Measurements from ENCODE around the gene AVPI1.
"Not testable (repeated sequence)": the region's sequence is repeated elsewhere in the genome, so short reads cannot be mapped to it uniquely, and the experiment has no call there.

Gene AVPI1

DNA sequence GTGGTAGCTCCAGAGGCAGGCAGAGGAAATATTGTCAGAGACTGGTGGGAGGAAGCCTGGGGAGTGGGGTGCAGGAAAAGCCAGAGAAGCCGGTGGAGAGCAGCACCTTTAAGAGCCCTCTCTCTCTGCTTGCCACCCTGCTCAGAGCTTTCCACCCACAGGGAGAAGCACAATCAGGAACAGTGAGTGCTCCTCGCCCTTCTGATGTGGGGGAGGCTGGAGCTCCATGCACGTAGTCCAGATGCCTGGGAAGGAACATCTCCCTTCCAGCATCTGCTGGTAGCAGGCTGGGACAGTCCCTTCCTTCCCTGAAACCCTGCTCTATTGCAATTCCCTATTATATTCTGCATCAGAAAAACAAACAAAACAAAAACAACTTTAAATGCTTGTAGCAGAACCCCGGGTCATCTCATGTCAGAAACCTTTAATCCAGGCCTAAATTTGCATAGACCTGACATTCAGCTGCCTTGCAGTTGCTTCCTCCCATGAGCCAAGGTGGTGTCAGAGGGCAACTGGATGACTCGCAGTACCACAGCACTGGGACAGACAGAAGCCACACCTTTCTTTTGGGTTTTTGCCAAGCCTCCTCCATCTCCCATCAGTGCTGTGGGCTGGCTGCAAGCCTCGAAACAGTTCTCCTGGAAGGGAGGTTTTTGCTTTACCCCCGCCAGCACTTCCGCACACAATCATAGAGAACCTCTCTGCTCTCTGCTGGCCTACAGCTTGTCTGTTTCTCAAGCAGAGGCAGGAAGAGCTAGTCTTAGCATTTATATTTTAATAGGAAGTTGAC lies 13.1 kb downstream of the AVPI1 start:
- Histone ChIP-seq H3K4me1 (ENCODE audit: control insufficient read depth, insufficient read depth, low read length) (peaks cover 29% of the 10 kb centered on the region), H3K4me3 (ENCODE audit: low read length) (no peak overlapping the region), H3K36me3 (ENCODE audit: control insufficient read depth, insufficient read depth, low read length, severe bottlenecking) (peaks cover 80% of the 10 kb centered on the region), H3K27me3 (replicated peaks; ENCODE audit: control insufficient read depth, insufficient read depth, low read length) (no peaks in the 10 kb centered on the region), H3K9ac (ENCODE audit: low read length) (no peak overlapping the region), H3K9me3 (ENCODE audit: control insufficient read depth, low read length) (no peaks in the 10 kb centered on the region)
- peak; percentile 54 for DNase-seq (ENCODE audit: low read depth)

DNA sequence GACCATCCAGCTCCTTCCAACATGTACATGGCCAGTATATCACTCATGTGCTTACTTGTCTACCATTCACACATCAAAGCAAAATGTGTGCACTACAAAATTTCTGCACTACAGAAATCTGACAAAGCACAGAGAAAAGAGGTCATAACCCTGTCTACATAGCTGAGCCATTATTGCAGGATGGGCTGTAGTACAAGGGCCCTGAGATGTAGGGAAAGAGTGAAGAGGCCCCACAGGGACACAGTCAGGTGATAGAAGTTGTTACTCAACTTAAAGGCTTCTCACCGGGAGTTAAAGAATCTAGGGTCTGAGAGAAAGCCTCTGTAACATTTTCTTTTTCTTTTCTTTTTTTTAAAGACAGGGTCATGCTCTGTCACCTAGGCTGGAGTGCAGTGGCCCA lies 17.5 kb downstream of the AVPI1 start:
- H3K27me3 ChIP-seq (replicated peaks; ENCODE audit: control insufficient read depth, insufficient read depth, low read length), result no peaks in the 10 kb centered on the region
- peaks cover 80% of the 10 kb centered on the region for H3K36me3 ChIP-seq (ENCODE audit: control insufficient read depth, insufficient read depth, low read length, severe bottlenecking)
- H3K4me1 ChIP-seq (ENCODE audit: control insufficient read depth, insufficient read depth, low read length), result peaks cover 20% of the 10 kb centered on the region
- no peak for DNase-seq (ENCODE audit: low read depth)
- H3K9ac ChIP-seq (ENCODE audit: low read length), result no peak overlapping the region
- peak overlapping the region; percentile 1 for H3K4me3 ChIP-seq (ENCODE audit: low read length)
- H3K9me3 ChIP-seq (ENCODE audit: control insufficient read depth, low read length), result no peaks in the 10 kb centered on the region

DNA sequence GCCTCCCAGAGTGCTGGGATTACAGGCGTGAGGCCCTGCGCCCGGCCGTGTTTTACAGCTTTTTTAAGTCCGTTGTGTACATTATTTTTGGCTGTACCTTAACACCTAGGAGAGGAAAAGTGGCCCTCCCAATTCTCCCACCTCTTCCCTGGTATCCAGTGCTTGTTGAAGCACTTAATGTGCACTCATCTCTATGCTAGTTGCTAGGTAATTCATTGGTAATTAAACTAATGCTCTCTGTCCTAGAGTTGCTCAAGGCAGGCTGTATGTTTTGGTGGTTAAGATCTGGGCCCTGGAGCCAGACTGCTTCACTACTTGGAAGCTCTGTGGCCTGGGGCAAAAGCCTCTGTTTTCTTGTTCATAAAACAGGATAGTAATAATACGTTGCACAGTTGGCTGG lies 19.6 kb downstream of the AVPI1 start:
- no peak overlapping the region for H3K4me3 ChIP-seq (ENCODE audit: low read length)
- H3K4me1 ChIP-seq (ENCODE audit: control insufficient read depth, insufficient read depth, low read length), result peaks cover 11% of the 10 kb centered on the region
- H3K36me3 ChIP-seq (ENCODE audit: control insufficient read depth, insufficient read depth, low read length, severe bottlenecking), result peaks cover 82% of the 10 kb centered on the region
- no peaks in the 10 kb centered on the region for H3K9me3 ChIP-seq (ENCODE audit: control insufficient read depth, low read length)
- no peaks in the 10 kb centered on the region for H3K27me3 ChIP-seq (replicated peaks; ENCODE audit: control insufficient read depth, insufficient read depth, low read length)
- H3K9ac ChIP-seq (ENCODE audit: low read length), result no peak overlapping the region
- no peak for DNase-seq (ENCODE audit: low read depth)

DNA sequence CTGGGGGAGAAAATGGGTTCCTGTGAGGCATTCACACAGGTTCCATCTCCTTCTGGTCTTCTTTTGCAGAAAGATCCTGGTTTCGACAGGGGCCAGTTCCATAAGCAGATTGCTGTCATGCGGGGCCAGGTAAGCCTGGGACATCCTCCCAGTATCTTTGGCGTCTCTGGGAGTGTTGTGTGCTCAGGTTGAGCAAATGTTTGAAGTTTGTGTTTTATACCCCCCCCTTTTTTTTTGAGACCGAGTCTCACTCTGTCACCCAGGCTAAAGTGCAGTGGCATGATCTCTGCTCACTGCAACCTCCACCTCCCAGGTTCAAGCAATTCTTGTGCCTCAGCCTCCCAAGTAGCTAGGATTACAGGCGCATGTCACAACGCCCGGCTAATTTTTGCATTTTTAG lies 20.0 kb downstream of the AVPI1 start:
- Histone ChIP-seq H3K4me1 (ENCODE audit: control insufficient read depth, insufficient read depth, low read length) (peaks cover 11% of the 10 kb centered on the region), H3K36me3 (ENCODE audit: control insufficient read depth, insufficient read depth, low read length, severe bottlenecking) (peaks cover 84% of the 10 kb centered on the region)
- DNase-seq (ENCODE audit: low read depth), result no peak

DNA sequence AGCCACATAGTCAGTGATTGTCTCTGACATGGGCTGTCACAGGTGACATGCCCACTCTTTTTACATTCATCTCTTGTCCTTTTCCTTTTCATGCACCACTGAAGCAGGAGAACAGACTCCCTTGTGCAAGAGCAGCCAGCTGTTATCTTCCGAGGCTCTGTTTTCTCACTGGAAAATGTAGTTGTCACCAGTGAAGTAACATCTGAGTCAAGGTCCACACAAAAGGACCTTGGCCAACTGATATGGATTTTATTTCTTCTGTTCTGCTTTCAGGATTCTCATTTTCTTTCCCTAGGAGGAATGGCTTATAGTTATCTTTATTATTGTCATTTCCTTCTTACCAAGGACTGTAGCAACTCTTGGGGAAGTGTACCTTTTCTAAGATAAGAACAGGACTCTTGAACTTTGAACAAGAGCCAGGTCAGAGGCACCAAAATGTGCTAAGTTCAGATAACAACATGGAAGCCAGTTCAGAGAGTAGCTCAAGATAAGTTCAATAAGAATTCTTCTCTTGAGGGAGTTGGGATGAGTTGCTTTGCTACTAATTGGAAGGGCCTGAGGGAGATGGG lies 22.7 kb downstream of the AVPI1 start:
- no peak for DNase-seq (ENCODE audit: low read depth)
- Histone ChIP-seq H3K4me3 (ENCODE audit: low read length) (no peak overlapping the region), H3K9ac (ENCODE audit: low read length) (no peak overlapping the region), H3K27me3 (replicated peaks; ENCODE audit: control insufficient read depth, insufficient read depth, low read length) (no peaks in the 10 kb centered on the region), H3K36me3 (ENCODE audit: control insufficient read depth, insufficient read depth, low read length, severe bottlenecking) (peaks cover 69% of the 10 kb centered on the region), H3K9me3 (ENCODE audit: control insufficient read depth, low read length) (no peaks in the 10 kb centered on the region), H3K4me1 (ENCODE audit: control insufficient read depth, insufficient read depth, low read length) (peaks cover 9% of the 10 kb centered on the region)

More for the DNA sequence above, 20.0 kb downstream of the AVPI1 start:
- Histone ChIP-seq H3K27me3 (replicated peaks; ENCODE audit: control insufficient read depth, insufficient read depth, low read length) (no peaks in the 10 kb centered on the region), H3K4me3 (ENCODE audit: low read length) (no peak overlapping the region), H3K9ac (ENCODE audit: low read length) (no peak overlapping the region), H3K9me3 (ENCODE audit: control insufficient read depth, low read length) (no peaks in the 10 kb centered on the region)

DNA sequence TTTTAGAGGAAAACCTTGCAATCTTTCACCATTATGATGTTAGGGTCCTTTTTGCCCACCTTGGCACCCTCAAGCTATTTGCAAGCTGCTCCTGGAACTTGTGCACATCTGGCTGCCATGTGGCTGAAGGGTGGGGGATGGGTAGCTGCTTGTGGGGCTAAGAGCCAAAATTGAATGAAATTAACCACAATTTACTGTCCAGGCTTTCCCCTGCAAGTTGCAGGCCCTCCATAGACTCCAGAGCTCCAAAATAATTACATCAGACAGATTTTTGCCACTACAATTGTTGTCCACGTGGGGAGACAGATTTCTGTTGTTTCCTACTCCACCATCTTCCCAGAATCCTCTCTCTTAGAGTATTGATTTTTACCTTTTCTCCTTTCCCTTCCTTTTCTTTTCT lies 27.5 kb downstream of the AVPI1 start:
- Histone ChIP-seq H3K4me1 (ENCODE audit: control insufficient read depth, insufficient read depth, low read length) (peaks cover 7% of the 10 kb centered on the region), H3K4me3 (ENCODE audit: low read length) (no peak overlapping the region), H3K36me3 (ENCODE audit: control insufficient read depth, insufficient read depth, low read length, severe bottlenecking) (peaks cover 73% of the 10 kb centered on the region), H3K9me3 (ENCODE audit: control insufficient read depth, low read length) (no peaks in the 10 kb centered on the region), H3K27me3 (replicated peaks; ENCODE audit: control insufficient read depth, insufficient read depth, low read length) (no peaks in the 10 kb centered on the region), H3K9ac (ENCODE audit: low read length) (no peak overlapping the region)
- peak; percentile 59 for DNase-seq (ENCODE audit: low read depth)

DNA sequence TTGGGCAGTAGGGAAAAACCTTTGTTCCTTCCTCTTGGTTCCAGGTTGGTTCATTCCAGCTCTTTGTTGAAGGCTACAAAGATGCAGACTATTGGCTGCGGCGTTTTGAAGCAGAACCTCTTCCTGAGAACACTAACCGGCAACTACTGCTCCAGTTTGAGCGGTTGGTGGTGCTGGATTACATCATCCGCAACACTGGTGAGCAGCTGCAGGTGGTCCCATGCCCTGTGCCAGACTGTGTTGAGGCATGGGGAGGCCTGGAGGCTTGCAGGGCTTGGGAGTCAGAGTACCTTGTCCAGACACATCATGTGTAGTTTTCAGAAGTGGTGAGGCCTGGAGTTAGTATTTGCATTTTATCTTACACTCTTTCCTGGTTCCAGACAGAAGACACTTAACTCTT lies 30.3 kb downstream of the AVPI1 start:
- Histone ChIP-seq H3K9ac (ENCODE audit: low read length) (no peak overlapping the region), H3K36me3 (ENCODE audit: control insufficient read depth, insufficient read depth, low read length, severe bottlenecking) (peaks cover 73% of the 10 kb centered on the region), H3K9me3 (ENCODE audit: control insufficient read depth, low read length) (no peaks in the 10 kb centered on the region)

DNA sequence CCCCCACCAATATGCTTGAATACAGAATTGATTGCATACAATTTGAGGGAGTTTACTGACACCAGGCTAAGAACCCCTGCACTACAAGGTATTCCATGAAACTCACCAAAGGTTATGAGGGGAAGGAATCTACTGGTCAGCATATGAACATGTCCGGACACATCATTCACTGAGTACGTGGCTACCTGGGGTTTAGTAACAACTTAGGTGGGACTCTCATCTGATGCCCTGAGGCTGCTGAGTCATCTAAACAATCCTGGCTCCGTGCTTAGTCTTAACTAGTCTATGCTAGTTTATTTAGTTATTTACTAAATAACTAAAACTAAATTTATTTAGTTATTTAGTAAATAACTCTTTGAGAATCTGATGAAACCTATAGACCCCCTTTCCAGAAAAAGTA lies 35.3 kb downstream of the AVPI1 start:
- H3K27me3 ChIP-seq (replicated peaks; ENCODE audit: control insufficient read depth, insufficient read depth, low read length), result no peaks in the 10 kb centered on the region
- peaks cover 57% of the 10 kb centered on the region for H3K36me3 ChIP-seq (ENCODE audit: control insufficient read depth, insufficient read depth, low read length, severe bottlenecking)
- no peak overlapping the region for H3K4me3 ChIP-seq (ENCODE audit: low read length)
- H3K4me1 ChIP-seq (ENCODE audit: control insufficient read depth, insufficient read depth, low read length), result peaks cover 35% of the 10 kb centered on the region
- no peak for DNase-seq (ENCODE audit: low read depth)
- H3K9me3 ChIP-seq (ENCODE audit: control insufficient read depth, low read length), result no peaks in the 10 kb centered on the region
- H3K9ac ChIP-seq (ENCODE audit: low read length), result no peak overlapping the region

More for the DNA sequence above, 30.3 kb downstream of the AVPI1 start:
- H3K4me3 ChIP-seq (ENCODE audit: low read length), result no peak overlapping the region
- peaks cover 7% of the 10 kb centered on the region for H3K4me1 ChIP-seq (ENCODE audit: control insufficient read depth, insufficient read depth, low read length)
- H3K27me3 ChIP-seq (replicated peaks; ENCODE audit: control insufficient read depth, insufficient read depth, low read length), result no peaks in the 10 kb centered on the region
- no peak for DNase-seq (ENCODE audit: low read depth)

DNA sequence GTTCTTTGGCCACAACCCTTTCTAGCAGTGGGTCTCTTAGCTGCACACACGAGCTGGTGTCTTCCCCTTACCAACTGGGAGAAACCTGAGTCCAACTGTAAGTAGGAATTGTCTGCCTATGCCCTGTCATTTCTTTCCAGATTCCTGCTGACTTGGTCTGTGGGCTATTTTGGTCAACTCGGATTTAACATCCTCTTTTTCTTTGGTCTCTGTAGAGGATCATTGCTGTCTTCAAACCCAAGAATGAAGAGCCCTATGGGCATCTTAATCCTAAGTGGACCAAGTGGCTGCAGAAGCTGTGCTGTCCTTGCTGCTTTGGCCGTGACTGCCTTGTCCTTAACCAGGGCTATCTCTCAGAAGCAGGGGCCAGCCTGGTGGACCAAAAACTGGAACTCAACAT lies 36.3 kb downstream of the AVPI1 start:
- peaks cover 50% of the 10 kb centered on the region for H3K36me3 ChIP-seq (ENCODE audit: control insufficient read depth, insufficient read depth, low read length, severe bottlenecking)
- no peak for DNase-seq (ENCODE audit: low read depth)

DNA sequence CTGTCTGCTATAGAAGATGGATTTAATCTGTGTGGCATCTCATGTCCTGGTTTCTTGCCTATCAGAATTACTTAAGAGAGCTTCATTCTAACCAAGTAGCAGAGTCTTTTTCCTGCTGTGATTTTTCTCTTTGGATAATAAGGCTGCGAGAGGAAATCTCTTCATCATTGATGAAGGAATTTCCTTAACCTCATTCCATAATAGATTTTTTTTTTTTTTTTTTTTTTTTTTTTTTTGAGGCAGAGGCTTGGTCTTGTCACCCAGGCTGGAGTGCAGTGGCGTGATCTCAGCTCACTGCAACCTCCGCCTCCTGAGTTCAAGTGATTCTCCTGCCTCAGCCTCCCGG lies 37.7 kb downstream of the AVPI1 start:
- not testable (repeated sequence) for H3K9me3 ChIP-seq (ENCODE audit: control insufficient read depth, low read length); H3K4me3 ChIP-seq (ENCODE audit: low read length); H3K27me3 ChIP-seq (replicated peaks; ENCODE audit: control insufficient read depth, insufficient read depth, low read length); DNase-seq (ENCODE audit: low read depth)
- Histone ChIP-seq H3K9ac (ENCODE audit: low read length) (peak overlapping the region; percentile 66), H3K36me3 (ENCODE audit: control insufficient read depth, insufficient read depth, low read length, severe bottlenecking) (peaks cover 52% of the 10 kb centered on the region), H3K4me1 (ENCODE audit: control insufficient read depth, insufficient read depth, low read length) (peaks cover 39% of the 10 kb centered on the region)

More for the DNA sequence above, 36.3 kb downstream of the AVPI1 start:
- Histone ChIP-seq H3K27me3 (replicated peaks; ENCODE audit: control insufficient read depth, insufficient read depth, low read length) (no peaks in the 10 kb centered on the region), H3K9ac (ENCODE audit: low read length) (no peak overlapping the region), H3K4me3 (ENCODE audit: low read length) (no peak overlapping the region), H3K4me1 (ENCODE audit: control insufficient read depth, insufficient read depth, low read length) (peaks cover 35% of the 10 kb centered on the region), H3K9me3 (ENCODE audit: control insufficient read depth, low read length) (no peaks in the 10 kb centered on the region)

DNA sequence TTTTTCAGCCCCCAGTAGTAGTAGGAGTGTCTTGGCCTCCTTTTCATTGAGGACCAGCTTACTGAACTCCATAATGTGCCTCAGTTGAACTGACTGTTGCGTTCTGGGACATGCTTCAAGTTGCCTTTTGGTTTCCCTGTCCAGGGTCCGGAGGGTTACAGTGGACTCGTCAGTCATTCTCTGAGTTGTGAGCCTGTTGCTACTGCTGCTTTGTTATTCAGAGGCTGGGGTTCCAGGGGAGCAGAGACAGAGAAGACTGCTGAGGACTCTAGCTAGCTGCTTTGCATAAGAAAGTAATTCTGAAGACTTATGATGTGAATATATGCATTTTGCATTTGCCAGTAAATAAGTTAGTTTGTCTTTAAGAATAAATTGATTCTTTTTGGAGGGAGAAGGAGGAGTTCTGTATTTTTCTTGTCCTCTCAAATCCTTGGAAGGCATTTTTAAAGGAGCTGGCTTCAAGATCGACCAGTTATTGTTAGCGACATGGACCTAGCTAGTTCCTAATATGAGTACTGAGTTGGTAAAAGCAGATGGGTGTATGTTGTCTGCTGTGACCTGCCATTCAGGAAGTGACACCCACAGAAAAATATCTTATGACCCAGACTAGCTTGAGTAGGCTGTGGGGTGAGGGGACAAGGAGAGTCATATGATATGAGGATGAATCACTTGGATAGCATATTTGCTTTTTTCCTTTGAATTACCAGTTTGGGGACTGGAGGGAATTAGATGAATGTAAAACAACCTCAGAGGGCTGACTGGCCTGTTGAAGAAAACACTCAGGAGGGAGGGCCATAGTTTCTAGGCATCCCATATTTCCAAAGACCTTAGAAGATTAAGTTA lies 38.3 kb downstream of the AVPI1 start:
- Histone ChIP-seq H3K4me1 (ENCODE audit: control insufficient read depth, insufficient read depth, low read length) (peaks cover 39% of the 10 kb centered on the region), H3K36me3 (ENCODE audit: control insufficient read depth, insufficient read depth, low read length, severe bottlenecking) (peaks cover 50% of the 10 kb centered on the region), H3K9me3 (ENCODE audit: control insufficient read depth, low read length) (no peaks in the 10 kb centered on the region), H3K27me3 (replicated peaks; ENCODE audit: control insufficient read depth, insufficient read depth, low read length) (no peaks in the 10 kb centered on the region), H3K9ac (ENCODE audit: low read length) (peak overlapping the region; percentile 66), H3K4me3 (ENCODE audit: low read length) (peak overlapping the region; percentile 62)
- peak; percentile 73 for DNase-seq (ENCODE audit: low read depth)

All from adipocyte (in vitro differentiated cells).